ENCODE results near the gene FAAP24.
"Not testable (repeated sequence)": the region's sequence is repeated elsewhere in the genome, so short reads cannot be mapped to it uniquely, and the experiment has no call there.

- TF ChIP-seq HOXA7 (CRISPR knock-in tag; IDR thresholded peaks at IDR 0.05; ENCODE audit: borderline replicate concordance); GLIS1 (tag by site-specific recombination; IDR thresholded peaks at IDR 0.05); PRDM10 (tag by site-specific recombination; IDR thresholded peaks at IDR 0.05); CTCF (tag by site-specific recombination; IDR thresholded peaks at IDR 0.05); PATZ1 (tag by site-specific recombination; IDR thresholded peaks at IDR 0.05); ZNF175 (tag by site-specific recombination; IDR thresholded peaks at IDR 0.05); ZNF157 (tag by site-specific recombination; IDR thresholded peaks at IDR 0.05); ZFP41 (tag by site-specific recombination; IDR thresholded peaks at IDR 0.05; ENCODE audit: borderline replicate concordance); ZNF488 (tag by site-specific recombination; IDR thresholded peaks at IDR 0.05): not testable (repeated sequence)
Observed at GRCh38 chr19:32979807-32980206, 7.8 kb downstream of the FAAP24 start.

Measured in HEK293 (cell line).